Progenitor cell of endocrine pancreas (in vitro differentiated cells): ENCODE data around the gene ATP6V1G3. TPM values are rescaled to one million over a fixed set of nuclear protein-coding genes. Genes with fewer than 3 reads are reported as not detected.

Experiments used
- DNase-seq: peaks from one replicate; pipeline ENCODE4 v3.0.0; 2021; ENCODE audit warnings: low spot score; ENCODE audit not compliant: unreplicated experiment
- H3K27ac Mint-ChIP-seq: 2 replicates; pipeline ENCODE4 v1.8.0; 2021; ENCODE audit warnings: mild to moderate bottlenecking, moderate library complexity, mixed read lengths
- H3K27me3 Mint-ChIP-seq: 2 replicates; pipeline ENCODE4 v1.8.0; 2021; ENCODE audit warnings: mixed read lengths
- H3K36me3 Mint-ChIP-seq: 2 replicates; pipeline ENCODE4 v1.8.0; 2022; ENCODE audit warnings: mixed read lengths; ENCODE audit not compliant: insufficient read depth
- H3K4me1 Mint-ChIP-seq: 2 replicates; pipeline ENCODE4 v1.8.0; 2021; ENCODE audit warnings: low read depth, mixed read lengths
- H3K4me3 Mint-ChIP-seq: 2 replicates; pipeline ENCODE4 v1.8.0; 2021; ENCODE audit warnings: low read depth, mild to moderate bottlenecking, moderate library complexity, mixed read lengths
- H3K9me3 Mint-ChIP-seq: 2 replicates; pipeline ENCODE4 v1.8.0; 2021; ENCODE audit warnings: low read depth, mixed read lengths
- total RNA-seq: library from RNA; stranded (reverse); gene quantifications from 2 replicates; pipeline ENCODE4 v1.2.1, GENCODE V29; 2021
- TF ChIP-seq, protein P1 (sequence below): fragments of 200-600 bp; sonication (generic); IDR thresholded peaks from one replicate; pipeline ENCODE4 v1.5.0; 2021; ENCODE audit warnings: antibody characterized with exemption, mild to moderate bottlenecking; ENCODE audit not compliant: unreplicated experiment

The ATP6V1G3 gene
- total RNA-seq, 1 donor from 2014 or later, result not detected

DNA sequence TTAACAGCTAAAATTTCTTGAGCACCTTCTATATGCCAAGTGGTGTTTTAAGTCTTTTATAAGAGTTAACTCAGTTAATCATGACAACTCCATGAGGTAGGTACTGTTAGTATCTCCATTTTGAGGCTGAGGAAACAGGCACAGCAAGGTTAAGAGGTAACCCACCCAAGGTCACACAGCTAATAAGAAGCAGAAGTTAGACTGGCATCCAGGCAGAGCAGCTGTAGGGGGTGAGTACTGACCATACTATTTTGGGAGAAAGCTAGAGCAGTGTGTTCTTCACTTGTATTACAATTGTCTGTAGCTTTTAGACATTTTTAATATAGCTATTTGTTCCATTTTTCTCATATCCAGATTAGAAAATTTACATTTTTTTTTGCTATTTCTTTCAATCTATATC, 4.8 kb downstream of the ATP6V1G3 start:
- peaks cover 9% of the 10 kb centered on the region for H3K4me1 Mint-ChIP-seq
- no peak overlapping the region for H3K27ac Mint-ChIP-seq
- H3K27me3 Mint-ChIP-seq, result no peaks in the 10 kb centered on the region
- H3K9me3 Mint-ChIP-seq, result peaks cover 8% of the 10 kb centered on the region
- no peaks in the 10 kb centered on the region for H3K36me3 Mint-ChIP-seq
- TF ChIP-seq, protein P1, sequence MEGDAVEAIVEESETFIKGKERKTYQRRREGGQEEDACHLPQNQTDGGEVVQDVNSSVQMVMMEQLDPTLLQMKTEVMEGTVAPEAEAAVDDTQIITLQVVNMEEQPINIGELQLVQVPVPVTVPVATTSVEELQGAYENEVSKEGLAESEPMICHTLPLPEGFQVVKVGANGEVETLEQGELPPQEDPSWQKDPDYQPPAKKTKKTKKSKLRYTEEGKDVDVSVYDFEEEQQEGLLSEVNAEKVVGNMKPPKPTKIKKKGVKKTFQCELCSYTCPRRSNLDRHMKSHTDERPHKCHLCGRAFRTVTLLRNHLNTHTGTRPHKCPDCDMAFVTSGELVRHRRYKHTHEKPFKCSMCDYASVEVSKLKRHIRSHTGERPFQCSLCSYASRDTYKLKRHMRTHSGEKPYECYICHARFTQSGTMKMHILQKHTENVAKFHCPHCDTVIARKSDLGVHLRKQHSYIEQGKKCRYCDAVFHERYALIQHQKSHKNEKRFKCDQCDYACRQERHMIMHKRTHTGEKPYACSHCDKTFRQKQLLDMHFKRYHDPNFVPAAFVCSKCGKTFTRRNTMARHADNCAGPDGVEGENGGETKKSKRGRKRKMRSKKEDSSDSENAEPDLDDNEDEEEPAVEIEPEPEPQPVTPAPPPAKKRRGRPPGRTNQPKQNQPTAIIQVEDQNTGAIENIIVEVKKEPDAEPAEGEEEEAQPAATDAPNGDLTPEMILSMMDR, result no peak
- no peak overlapping the region for H3K4me3 Mint-ChIP-seq
- DNase-seq, result no peak

DNA sequence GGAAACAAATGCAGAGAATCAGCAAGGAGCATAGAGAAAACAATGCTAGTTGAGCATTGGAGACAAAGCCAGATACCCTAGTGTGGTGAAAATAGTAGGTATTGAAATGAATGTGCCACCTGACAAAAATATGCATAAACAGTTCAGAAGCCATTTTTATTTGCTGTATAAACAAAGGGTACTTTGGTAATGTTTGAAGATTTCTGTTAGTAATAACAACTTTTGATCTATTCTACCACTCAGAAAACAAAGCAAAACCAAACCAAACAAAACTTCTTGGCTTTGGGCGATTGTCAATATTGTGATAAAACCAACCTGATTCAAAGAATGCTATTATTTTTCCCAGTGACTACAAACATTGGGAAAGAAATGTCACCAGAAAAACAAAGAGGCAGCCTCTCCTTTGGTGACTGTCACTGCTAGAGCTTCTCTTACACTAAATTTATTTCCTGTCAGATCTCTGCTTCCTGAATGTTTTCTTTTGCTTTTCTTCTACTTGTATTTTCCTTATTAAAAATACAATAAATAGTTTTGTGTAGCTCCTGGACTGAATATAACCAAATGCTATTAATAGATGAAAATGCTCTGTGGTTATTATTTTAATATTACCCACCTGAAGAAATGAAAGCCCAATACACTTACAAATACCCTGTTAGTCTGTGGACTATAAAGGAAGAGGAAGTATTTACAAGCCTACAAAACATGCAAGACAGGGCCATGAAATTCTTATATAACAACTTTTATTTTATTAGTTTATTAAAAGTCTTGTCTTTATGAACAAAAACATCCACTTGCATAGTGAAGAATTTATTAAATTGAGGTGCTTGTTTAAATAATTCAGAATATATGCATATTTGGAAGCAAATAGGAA, 5.7 kb downstream of the ATP6V1G3 start:
- no peak for DNase-seq
- no peak overlapping the region for H3K27ac Mint-ChIP-seq
- no peaks in the 10 kb centered on the region for H3K27me3 Mint-ChIP-seq
- peaks cover 8% of the 10 kb centered on the region for H3K9me3 Mint-ChIP-seq
- TF ChIP-seq, protein P1, result no peak
- no peaks in the 10 kb centered on the region for H3K36me3 Mint-ChIP-seq
- H3K4me3 Mint-ChIP-seq, result no peak overlapping the region
- H3K4me1 Mint-ChIP-seq, result peaks cover 13% of the 10 kb centered on the region

DNA sequence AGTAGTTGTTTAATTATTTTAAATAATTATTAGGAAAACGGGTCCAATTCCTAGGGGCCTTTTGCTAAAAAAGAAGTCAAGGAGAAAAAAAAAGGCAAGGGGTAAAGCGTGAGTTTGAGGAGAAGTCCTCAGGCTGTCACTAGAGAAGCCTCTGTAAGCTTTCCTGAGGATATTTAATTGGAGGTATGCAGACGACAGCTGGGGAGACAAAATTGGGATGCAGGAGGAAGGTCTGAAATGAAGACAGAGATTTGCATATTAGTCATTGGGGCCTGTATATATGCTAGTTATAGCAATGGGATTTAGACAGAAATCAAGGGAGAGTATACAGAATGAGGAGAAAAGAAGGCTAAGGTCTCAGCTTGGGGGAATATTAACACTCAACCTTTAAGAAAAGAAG, 8.6 kb downstream of the ATP6V1G3 start:
- Mint-ChIP-seq H3K27ac (no peak overlapping the region), H3K9me3 (peaks cover 8% of the 10 kb centered on the region), H3K27me3 (no peaks in the 10 kb centered on the region), H3K36me3 (no peaks in the 10 kb centered on the region), H3K4me1 (peaks cover 17% of the 10 kb centered on the region), H3K4me3 (no peak overlapping the region)
- no peak for DNase-seq
- TF ChIP-seq, protein P1, result no peak

DNA sequence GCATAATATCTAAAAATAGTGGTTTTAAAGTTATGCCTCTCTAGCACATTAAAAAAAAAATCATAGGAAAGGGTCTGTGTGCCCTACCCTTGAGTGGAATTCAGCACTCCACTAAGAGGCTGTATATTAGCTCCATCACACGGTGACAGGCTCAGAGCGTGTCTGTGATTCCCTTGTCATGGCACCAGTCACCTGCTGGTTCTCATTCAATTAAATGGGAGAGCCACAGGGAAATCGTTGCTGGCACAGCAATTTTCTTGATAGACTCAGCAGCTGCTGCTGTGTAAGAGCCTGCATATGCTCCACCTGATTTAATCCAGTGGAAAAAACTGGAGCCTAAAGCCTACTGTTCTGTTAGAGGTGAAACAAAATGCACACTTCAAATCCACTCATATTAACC, 9.5 kb downstream of the ATP6V1G3 start:
- no peak overlapping the region for H3K4me3 Mint-ChIP-seq
- no peaks in the 10 kb centered on the region for H3K27me3 Mint-ChIP-seq
- H3K4me1 Mint-ChIP-seq, result peaks cover 17% of the 10 kb centered on the region
- DNase-seq, result no peak
- no peaks in the 10 kb centered on the region for H3K36me3 Mint-ChIP-seq
- H3K27ac Mint-ChIP-seq, result no peak overlapping the region
- TF ChIP-seq, protein P1, result no peak
- peaks cover 8% of the 10 kb centered on the region for H3K9me3 Mint-ChIP-seq

DNA sequence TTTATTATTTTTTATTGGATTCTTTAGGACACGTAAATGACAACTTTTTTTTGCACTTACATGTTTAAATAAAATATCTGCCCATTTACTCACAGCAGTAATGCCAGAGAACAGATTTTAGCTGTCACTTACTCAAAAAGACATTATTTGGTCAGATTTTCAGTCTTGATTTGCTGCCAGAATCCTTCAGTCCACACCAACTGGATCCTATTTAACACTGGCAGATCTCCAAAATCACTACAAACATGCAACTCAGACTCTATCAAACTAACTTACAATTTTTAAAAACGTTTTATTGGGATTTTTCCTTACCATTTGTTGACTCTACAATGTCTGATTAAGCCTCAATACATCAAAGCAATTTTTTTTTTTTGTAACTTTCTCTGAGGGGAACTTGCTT, 11.1 kb downstream of the ATP6V1G3 start:
- no peaks in the 10 kb centered on the region for H3K36me3 Mint-ChIP-seq
- H3K4me3 Mint-ChIP-seq, result no peak overlapping the region
- no peaks in the 10 kb centered on the region for H3K27me3 Mint-ChIP-seq
- H3K9me3 Mint-ChIP-seq, result peaks cover 8% of the 10 kb centered on the region
- H3K4me1 Mint-ChIP-seq, result peaks cover 12% of the 10 kb centered on the region
- DNase-seq, result no peak
- H3K27ac Mint-ChIP-seq, result no peak overlapping the region
- TF ChIP-seq, protein P1, result no peak
